ENCODE measurements around the gene NCAPD3.
A peak's percentile ranks its signal among the peaks of the same experiment; 100 is the strongest.

NCAPD3 gene, protein sequence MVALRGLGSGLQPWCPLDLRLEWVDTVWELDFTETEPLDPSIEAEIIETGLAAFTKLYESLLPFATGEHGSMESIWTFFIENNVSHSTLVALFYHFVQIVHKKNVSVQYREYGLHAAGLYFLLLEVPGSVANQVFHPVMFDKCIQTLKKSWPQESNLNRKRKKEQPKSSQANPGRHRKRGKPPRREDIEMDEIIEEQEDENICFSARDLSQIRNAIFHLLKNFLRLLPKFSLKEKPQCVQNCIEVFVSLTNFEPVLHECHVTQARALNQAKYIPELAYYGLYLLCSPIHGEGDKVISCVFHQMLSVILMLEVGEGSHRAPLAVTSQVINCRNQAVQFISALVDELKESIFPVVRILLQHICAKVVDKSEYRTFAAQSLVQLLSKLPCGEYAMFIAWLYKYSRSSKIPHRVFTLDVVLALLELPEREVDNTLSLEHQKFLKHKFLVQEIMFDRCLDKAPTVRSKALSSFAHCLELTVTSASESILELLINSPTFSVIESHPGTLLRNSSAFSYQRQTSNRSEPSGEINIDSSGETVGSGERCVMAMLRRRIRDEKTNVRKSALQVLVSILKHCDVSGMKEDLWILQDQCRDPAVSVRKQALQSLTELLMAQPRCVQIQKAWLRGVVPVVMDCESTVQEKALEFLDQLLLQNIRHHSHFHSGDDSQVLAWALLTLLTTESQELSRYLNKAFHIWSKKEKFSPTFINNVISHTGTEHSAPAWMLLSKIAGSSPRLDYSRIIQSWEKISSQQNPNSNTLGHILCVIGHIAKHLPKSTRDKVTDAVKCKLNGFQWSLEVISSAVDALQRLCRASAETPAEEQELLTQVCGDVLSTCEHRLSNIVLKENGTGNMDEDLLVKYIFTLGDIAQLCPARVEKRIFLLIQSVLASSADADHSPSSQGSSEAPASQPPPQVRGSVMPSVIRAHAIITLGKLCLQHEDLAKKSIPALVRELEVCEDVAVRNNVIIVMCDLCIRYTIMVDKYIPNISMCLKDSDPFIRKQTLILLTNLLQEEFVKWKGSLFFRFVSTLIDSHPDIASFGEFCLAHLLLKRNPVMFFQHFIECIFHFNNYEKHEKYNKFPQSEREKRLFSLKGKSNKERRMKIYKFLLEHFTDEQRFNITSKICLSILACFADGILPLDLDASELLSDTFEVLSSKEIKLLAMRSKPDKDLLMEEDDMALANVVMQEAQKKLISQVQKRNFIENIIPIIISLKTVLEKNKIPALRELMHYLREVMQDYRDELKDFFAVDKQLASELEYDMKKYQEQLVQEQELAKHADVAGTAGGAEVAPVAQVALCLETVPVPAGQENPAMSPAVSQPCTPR (N-terminal part only)

DNA sequence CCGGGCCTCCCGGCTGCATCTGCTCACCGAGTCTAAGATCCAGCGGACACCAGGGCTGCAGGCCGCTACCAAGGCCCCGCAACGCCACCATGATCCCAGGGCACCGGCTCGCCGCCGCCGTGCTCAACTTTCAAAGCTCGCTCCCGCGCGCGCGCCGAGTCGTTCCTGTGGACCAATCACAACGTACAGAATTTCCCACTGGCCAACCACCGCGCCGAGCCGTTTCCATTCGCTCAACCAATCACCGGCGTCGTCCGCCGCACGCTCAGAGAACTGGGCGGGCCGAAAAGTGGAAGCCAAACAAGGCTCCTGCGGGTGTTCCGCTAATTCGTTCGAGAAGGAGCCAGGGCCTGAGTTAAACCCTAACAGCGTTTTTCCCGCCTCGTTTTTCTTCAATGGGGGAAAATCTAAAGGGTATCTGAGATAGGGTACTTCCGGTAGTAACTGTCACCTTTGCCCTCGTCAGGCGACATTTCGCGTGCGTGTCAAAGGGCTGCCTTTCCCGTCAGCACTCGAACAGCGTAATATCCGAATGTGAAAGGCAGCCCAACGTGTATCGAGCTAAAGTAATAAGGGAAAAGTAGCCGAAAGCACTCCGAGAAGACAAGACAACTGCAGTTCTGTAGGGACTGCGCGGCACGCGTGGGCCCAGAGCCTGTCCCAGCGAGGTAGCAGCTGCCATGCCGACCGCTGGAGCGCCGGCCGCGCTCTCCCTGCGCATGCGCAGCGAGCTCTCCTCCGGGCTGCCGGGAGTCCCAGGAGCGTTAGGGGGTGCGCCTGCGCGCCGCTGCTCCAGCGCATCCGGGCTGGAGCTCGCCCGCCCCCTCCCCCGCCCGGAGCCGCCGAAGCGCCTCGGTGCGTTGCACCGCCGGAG lies at the start of gene NCAPD3, which contains the start of gene VPS26B:
Gene NCAPD3 (minus strand): TSS at position 132 of the 874 bp plus-strand sequence. CDS start 41 bp downstream, at position 91.
Gene VPS26B (plus strand): TSS at position 836 of the 874 bp plus-strand sequence. CDS start 452 bp downstream, outside the sequence.
- no peaks in the 10 kb centered on the region for H3K9me3 ChIP-seq (ENCODE audit: control insufficient read depth, insufficient read depth, low read length)
- peak within 1 kb of the TSS; percentile 62 for H3K27ac ChIP-seq (ENCODE audit: low read depth, low read length)
- H3K4me1 ChIP-seq (ENCODE audit: control insufficient read depth, insufficient read depth, low read length), result peaks cover 11% of the 10 kb centered on the region
- H3K27me3 ChIP-seq (ENCODE audit: control insufficient read depth, insufficient read depth, low read length), result no peaks in the 10 kb centered on the region
- peak within 1 kb of the TSS; percentile 9 for H3K9ac ChIP-seq (ENCODE audit: low read depth, low read length)
- peak within 1 kb of the TSS; percentile 83 for H3K4me3 ChIP-seq (ENCODE audit: low read depth, low read length)
- H3K36me3 ChIP-seq (ENCODE audit: control insufficient read depth, insufficient read depth, low read length), result peaks cover 17% of the 10 kb centered on the region

DNA sequence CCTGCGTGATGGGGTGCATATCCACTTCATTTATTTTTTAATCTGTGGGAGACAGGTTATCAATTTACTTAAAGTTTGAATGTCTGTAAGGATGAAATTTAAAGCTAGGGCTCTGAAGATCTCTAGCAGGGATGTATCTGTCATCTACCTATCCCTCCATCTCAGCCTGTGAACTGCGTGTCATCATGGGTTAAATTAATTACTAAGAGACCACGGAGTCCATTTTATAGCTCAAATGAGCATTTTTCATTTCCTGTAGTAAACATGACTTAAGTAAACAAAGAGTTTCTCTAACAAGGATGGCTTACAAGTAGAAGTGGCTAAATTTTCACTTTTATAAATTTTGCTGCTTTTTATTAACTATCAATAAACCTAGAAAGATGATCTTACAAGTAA lies 49.5 kb upstream of the NCAPD3 start:
- H3K4me3 ChIP-seq (ENCODE audit: low read depth, low read length), result peak overlapping the region; percentile 96
- no peak overlapping the region for H3K9ac ChIP-seq (ENCODE audit: low read depth, low read length)
- H3K36me3 ChIP-seq (ENCODE audit: control insufficient read depth, insufficient read depth, low read length), result 0 out of 2 replicates have a peak, but pooled peaks cover 2% of the 10 kb centered on the region
- peak overlapping the region; percentile 88 for H3K27ac ChIP-seq (ENCODE audit: low read depth, low read length)
- H3K4me1 ChIP-seq (ENCODE audit: control insufficient read depth, insufficient read depth, low read length), result peaks cover 39% of the 10 kb centered on the region
- no peaks in the 10 kb centered on the region for H3K27me3 ChIP-seq (ENCODE audit: control insufficient read depth, insufficient read depth, low read length)
- H3K9me3 ChIP-seq (ENCODE audit: control insufficient read depth, insufficient read depth, low read length), result no peaks in the 10 kb centered on the region

DNA sequence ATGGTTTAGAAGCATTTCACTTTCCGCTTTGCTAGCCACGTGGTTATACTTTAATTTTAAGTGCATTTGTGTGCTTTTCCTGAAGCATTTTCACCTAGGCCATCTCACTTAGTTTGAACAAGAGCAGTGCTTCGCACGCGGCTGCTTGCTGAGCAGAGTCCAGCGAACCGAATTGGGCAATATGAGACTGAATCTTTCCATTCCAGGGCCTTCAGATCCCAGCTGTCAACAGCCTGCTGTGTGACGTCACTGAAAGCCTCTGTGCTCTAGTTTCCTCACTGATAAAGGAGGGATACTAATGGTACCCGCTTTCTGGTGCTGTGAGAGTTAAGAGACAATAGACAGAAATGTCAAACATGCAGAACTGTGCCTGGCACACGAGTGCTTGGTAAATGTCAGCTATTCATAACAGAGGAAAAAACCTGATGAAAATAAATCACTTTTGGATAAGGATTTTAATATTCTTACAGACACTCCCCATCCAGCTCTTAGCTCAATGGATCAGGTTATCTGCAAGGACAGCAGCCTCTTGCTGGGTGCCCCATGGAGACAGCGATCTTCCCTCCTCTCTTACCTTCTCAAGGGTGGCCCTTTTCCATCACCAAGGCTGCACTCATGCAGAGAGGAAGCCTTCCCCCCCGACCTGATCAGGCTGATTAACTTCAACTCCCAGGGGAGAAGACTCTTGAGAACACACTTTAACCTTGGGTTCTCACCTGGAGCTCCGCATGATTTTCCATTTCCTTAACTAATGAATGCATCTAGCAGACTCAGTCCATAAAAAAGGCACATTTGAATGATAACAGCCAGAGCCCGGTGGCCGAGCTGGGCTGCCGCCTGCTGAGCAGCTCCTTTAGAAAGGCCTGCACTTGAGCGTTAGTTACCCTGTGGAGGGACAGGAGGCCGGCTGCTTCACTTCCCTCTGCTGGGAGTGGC lies 48.9 kb upstream of the NCAPD3 start:
- H3K27ac ChIP-seq (ENCODE audit: low read depth, low read length), result peak overlapping the region; percentile 88

DNA sequence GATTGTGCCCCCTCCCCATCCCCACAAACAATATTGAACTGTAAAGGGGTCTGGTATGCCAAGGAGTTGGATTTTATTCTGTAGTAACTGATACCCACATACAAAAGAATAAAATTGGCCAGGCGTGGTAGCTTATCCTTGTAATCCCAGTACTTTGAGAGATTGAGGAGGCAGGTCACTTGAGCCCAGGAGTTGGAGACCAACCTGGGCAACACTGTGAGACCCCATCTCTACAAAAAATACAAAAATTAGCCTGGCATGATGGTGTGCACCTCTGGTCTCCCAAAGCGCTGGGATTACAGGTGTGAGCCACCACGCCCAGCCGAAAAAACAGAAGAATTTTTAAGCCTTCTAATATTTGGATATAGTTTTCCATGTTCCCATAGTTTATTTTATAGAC lies 48.2 kb upstream of the NCAPD3 start:
- Histone ChIP-seq H3K9me3 (ENCODE audit: control insufficient read depth, insufficient read depth, low read length) (no peaks in the 10 kb centered on the region), H3K4me1 (ENCODE audit: control insufficient read depth, insufficient read depth, low read length) (peaks cover 48% of the 10 kb centered on the region), H3K27ac (ENCODE audit: low read depth, low read length) (peak overlapping the region; percentile 88), H3K4me3 (ENCODE audit: low read depth, low read length) (0 out of 2 replicates have a peak overlapping the region, but pooled peaks have one; percentile 96), H3K36me3 (ENCODE audit: control insufficient read depth, insufficient read depth, low read length) (0 out of 2 replicates have a peak, but pooled peaks cover 2% of the 10 kb centered on the region), H3K9ac (ENCODE audit: low read depth, low read length) (no peak overlapping the region), H3K27me3 (ENCODE audit: control insufficient read depth, insufficient read depth, low read length) (no peaks in the 10 kb centered on the region)

More for the DNA sequence above, 48.9 kb upstream of the NCAPD3 start:
- Histone ChIP-seq H3K36me3 (ENCODE audit: control insufficient read depth, insufficient read depth, low read length) (0 out of 2 replicates have a peak, but pooled peaks cover 2% of the 10 kb centered on the region), H3K9ac (ENCODE audit: low read depth, low read length) (no peak overlapping the region), H3K4me3 (ENCODE audit: low read depth, low read length) (peak overlapping the region; percentile 96), H3K9me3 (ENCODE audit: control insufficient read depth, insufficient read depth, low read length) (no peaks in the 10 kb centered on the region), H3K4me1 (ENCODE audit: control insufficient read depth, insufficient read depth, low read length) (peaks cover 42% of the 10 kb centered on the region), H3K27me3 (ENCODE audit: control insufficient read depth, insufficient read depth, low read length) (no peaks in the 10 kb centered on the region)

DNA sequence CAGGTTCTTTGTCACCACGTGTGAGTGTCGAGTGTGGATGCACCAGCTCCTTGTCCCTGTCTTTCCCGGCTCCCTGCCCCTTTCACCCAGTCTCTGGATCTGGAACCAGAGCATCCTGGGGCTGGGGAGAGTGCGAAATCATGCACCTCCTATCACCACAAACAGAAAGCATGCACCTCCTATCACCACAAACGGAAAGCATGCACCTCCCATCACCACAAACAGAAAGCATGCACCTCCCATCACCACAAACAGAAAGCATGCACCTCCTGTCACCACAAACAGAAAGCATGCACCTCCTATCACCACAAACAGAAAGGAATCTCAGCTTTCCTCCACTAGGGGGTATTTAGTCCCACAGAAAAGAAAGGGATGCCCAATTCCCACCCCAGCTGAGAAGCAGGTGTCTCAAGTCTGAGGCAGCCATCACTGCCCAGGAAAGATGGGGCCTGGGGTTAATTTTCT lies 46.5 kb upstream of the NCAPD3 start:
- Histone ChIP-seq H3K27ac (ENCODE audit: low read depth, low read length) (no peak overlapping the region), H3K9ac (ENCODE audit: low read depth, low read length) (no peak overlapping the region), H3K9me3 (ENCODE audit: control insufficient read depth, insufficient read depth, low read length) (no peaks in the 10 kb centered on the region), H3K4me3 (ENCODE audit: low read depth, low read length) (no peak overlapping the region), H3K4me1 (ENCODE audit: control insufficient read depth, insufficient read depth, low read length) (peaks cover 58% of the 10 kb centered on the region), H3K36me3 (ENCODE audit: control insufficient read depth, insufficient read depth, low read length) (peaks cover 5% of the 10 kb centered on the region; the same call in 1 of the 2 replicates), H3K27me3 (ENCODE audit: control insufficient read depth, insufficient read depth, low read length) (no peaks in the 10 kb centered on the region)

DNA sequence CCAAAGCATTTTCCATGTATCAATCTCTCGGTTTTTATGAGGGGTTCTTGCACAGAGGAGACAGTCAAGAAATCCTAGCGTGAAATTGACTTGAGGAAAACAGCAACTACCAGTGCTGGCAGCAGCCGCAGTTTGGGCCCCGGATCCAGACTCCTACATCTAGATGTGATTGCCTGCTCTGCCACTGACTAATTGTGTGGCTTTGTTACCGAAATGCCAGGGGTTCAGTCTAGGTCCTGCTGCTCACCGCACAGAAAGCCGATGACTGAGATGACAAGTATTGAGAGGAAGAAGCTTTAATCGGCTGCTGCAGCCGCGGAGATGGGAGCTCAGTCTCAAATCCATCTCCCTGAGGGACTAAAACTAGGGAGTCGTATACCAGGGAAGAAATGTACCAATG lies 44.2 kb upstream of the NCAPD3 start:
- H3K4me1 ChIP-seq (ENCODE audit: control insufficient read depth, insufficient read depth, low read length), result peaks cover 52% of the 10 kb centered on the region

DNA sequence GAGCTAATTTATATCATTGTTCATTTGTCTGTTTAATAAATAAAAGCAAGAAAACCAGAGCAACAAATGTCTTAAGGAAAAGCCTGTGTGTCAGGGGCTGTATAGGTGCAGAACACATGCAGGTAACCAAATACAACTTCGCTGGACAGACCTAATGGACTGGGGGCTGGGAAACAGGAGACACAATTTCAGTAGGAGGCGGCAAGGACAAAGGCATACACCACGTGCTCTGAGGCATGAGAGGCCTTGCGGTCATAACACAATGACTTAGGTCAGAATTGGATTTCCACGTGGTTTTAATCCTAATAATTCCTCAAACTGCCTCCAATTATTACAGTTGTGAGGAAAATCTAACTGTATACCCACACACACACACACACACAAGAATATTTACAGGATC lies 43.7 kb upstream of the NCAPD3 start:
- H3K9me3 ChIP-seq (ENCODE audit: control insufficient read depth, insufficient read depth, low read length), result no peaks in the 10 kb centered on the region
- no peaks in the 10 kb centered on the region for H3K27me3 ChIP-seq (ENCODE audit: control insufficient read depth, insufficient read depth, low read length)
- H3K27ac ChIP-seq (ENCODE audit: low read depth, low read length), result no peak overlapping the region
- H3K4me3 ChIP-seq (ENCODE audit: low read depth, low read length), result no peak overlapping the region
- H3K4me1 ChIP-seq (ENCODE audit: control insufficient read depth, insufficient read depth, low read length), result peaks cover 51% of the 10 kb centered on the region
- peak overlapping the region; percentile 22; the same call in 1 of the 2 replicates for H3K9ac ChIP-seq (ENCODE audit: low read depth, low read length)
- H3K36me3 ChIP-seq (ENCODE audit: control insufficient read depth, insufficient read depth, low read length), result peaks cover 26% of the 10 kb centered on the region

More for the DNA sequence above, 44.2 kb upstream of the NCAPD3 start:
- Histone ChIP-seq H3K27me3 (ENCODE audit: control insufficient read depth, insufficient read depth, low read length) (no peaks in the 10 kb centered on the region), H3K4me3 (ENCODE audit: low read depth, low read length) (no peak overlapping the region), H3K36me3 (ENCODE audit: control insufficient read depth, insufficient read depth, low read length) (peaks cover 21% of the 10 kb centered on the region), H3K9me3 (ENCODE audit: control insufficient read depth, insufficient read depth, low read length) (no peaks in the 10 kb centered on the region), H3K27ac (ENCODE audit: low read depth, low read length) (no peak overlapping the region), H3K9ac (ENCODE audit: low read depth, low read length) (peak overlapping the region; percentile 22; the same call in 1 of the 2 replicates)

DNA sequence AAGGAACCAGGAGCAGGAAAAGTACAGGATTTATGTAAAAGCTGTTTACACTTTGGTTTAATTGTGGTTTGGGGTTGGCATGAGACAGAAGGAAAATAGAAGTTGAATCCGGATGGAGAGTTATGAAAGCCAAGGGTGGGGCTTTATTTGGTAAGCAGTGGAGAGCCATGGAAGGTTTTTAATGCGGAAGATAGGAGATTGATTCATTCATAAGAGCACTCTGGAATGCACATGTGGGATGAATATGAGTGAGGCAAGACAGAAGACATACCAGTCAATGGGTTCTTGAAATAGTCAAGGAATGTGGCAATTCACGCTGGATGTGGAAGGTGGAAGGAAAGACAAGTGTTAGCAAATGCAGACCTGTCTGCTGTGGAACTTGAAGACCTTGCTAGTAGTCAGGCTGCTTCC lies 43.1 kb upstream of the NCAPD3 start:
- H3K27ac ChIP-seq (ENCODE audit: low read depth, low read length), result no peak overlapping the region

DNA sequence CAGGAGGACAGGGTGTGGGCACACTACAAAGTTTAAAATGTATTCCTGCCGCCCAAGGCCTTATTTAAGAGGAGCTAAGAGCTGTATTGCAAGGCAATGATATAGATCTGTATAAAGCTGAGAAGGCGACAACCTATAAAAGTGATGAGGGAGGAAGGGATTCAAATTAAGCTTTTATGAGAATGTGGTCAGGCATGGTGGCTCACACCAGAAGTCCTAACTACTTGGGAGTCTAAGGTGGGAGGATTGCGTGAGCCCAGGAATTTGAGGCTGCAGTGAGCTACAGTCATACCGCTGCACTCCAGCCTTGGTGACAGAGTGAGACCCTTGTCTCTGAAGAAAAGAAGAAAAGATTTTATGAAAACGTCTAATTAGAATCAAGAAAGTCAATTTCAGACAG lies 42.7 kb upstream of the NCAPD3 start:
- Histone ChIP-seq H3K9ac (ENCODE audit: low read depth, low read length) (no peak overlapping the region), H3K9me3 (ENCODE audit: control insufficient read depth, insufficient read depth, low read length) (no peaks in the 10 kb centered on the region), H3K4me1 (ENCODE audit: control insufficient read depth, insufficient read depth, low read length) (peaks cover 40% of the 10 kb centered on the region), H3K4me3 (ENCODE audit: low read depth, low read length) (no peak overlapping the region), H3K27ac (ENCODE audit: low read depth, low read length) (no peak overlapping the region), H3K36me3 (ENCODE audit: control insufficient read depth, insufficient read depth, low read length) (peaks cover 33% of the 10 kb centered on the region), H3K27me3 (ENCODE audit: control insufficient read depth, insufficient read depth, low read length) (no peaks in the 10 kb centered on the region)

More for the DNA sequence above, 43.1 kb upstream of the NCAPD3 start:
- H3K36me3 ChIP-seq (ENCODE audit: control insufficient read depth, insufficient read depth, low read length), result peaks cover 31% of the 10 kb centered on the region
- no peaks in the 10 kb centered on the region for H3K9me3 ChIP-seq (ENCODE audit: control insufficient read depth, insufficient read depth, low read length)
- H3K4me3 ChIP-seq (ENCODE audit: low read depth, low read length), result no peak overlapping the region
- no peak overlapping the region for H3K9ac ChIP-seq (ENCODE audit: low read depth, low read length)
- peaks cover 45% of the 10 kb centered on the region for H3K4me1 ChIP-seq (ENCODE audit: control insufficient read depth, insufficient read depth, low read length)
- H3K27me3 ChIP-seq (ENCODE audit: control insufficient read depth, insufficient read depth, low read length), result no peaks in the 10 kb centered on the region
